ENCODE data around the gene FBXL15.

GRCh38 chr10:102396730-102397151, 23.9 kb upstream of the FBXL15 start:
- no peak for TF ChIP-seq POLR2A (IDR thresholded peaks at IDR 0.05; ENCODE audit: extremely low read depth, insufficient read length)
- no peak for TF ChIP-seq CTCF (IDR thresholded peaks at IDR 0.05; ENCODE audit: low read depth, low read length)

Data from NB4 (cell line).